ENCODE results near the gene EIF3D.
A peak's percentile ranks its signal among the peaks of the same experiment; 100 is the strongest.

The EIF3D gene

GRCh38 chr22:36528795-36529751, at the start of gene EIF3D:
TSS of gene EIF3D (minus strand) at chr22:36529166. CDS start at chr22:36526121, 3,045 bp downstream.
- Histone ChIP-seq H3K4me2 (ENCODE audit: low read depth, low read length, poor library complexity, severe bottlenecking) (peak within 1 kb of the TSS; percentile 90), H3K9ac (ENCODE audit: low read depth, low read length, poor library complexity, severe bottlenecking) (peak within 1 kb of the TSS; percentile 94), H3K4me1 (ENCODE audit: insufficient read depth, low read length, poor library complexity, severe bottlenecking) (peaks cover 27% of the 10 kb centered on the region), H4K20me1 (ENCODE audit: insufficient read depth, low read length, poor library complexity, severe bottlenecking) (peaks cover 40% of the 10 kb centered on the region), H3K9me2 (replicated peaks; ENCODE audit: low read depth, low read length) (no peaks in the 10 kb centered on the region), H3K36me3 (ENCODE audit: insufficient read depth, low read length) (peaks cover 24% of the 10 kb centered on the region; the same call in 1 of the 2 replicates), H3K4me3 (ENCODE audit: low read length, poor library complexity, severe bottlenecking) (peak within 1 kb of the TSS; percentile 93), H3K9me3 (ENCODE audit: insufficient read depth, low read depth, low read length) (no peaks in the 10 kb centered on the region), H3F3A (ENCODE audit: low read depth) (peaks cover 3% of the 10 kb centered on the region; the same call in 1 of the 2 replicates), H3K27me3 (ENCODE audit: insufficient read depth, low read length, poor library complexity, severe bottlenecking) (peaks cover 5% of the 10 kb centered on the region), H2AFZ (ENCODE audit: low read length) (peak within 1 kb of the TSS; percentile 83), H3K79me2 (ENCODE audit: insufficient read depth, low read length) (peaks cover 38% of the 10 kb centered on the region)
- TF ChIP-seq EZH2phosphoT487 (IDR thresholded peaks at IDR 0.05; ENCODE audit: borderline replicate concordance) (no peak), CTCF (conservative IDR thresholded peaks at IDR 0.05; ENCODE audit: low read length) (no peak)

GRCh38 chr22:36578619-36579018, 49.7 kb upstream of the EIF3D start:
- TF ChIP-seq CTCF (conservative IDR thresholded peaks at IDR 0.05; ENCODE audit: low read length) (no peak), EZH2phosphoT487 (IDR thresholded peaks at IDR 0.05; ENCODE audit: borderline replicate concordance) (no peak)
- Histone ChIP-seq H3K9me3 (ENCODE audit: insufficient read depth, low read depth, low read length) (no peaks in the 10 kb centered on the region), H3K79me2 (ENCODE audit: insufficient read depth, low read length) (no peaks in the 10 kb centered on the region), H3K36me3 (ENCODE audit: insufficient read depth, low read length) (no peaks in the 10 kb centered on the region), H3K9ac (ENCODE audit: low read depth, low read length, poor library complexity, severe bottlenecking) (no peak overlapping the region), H3K4me2 (ENCODE audit: low read depth, low read length, poor library complexity, severe bottlenecking) (no peak overlapping the region), H4K20me1 (ENCODE audit: insufficient read depth, low read length, poor library complexity, severe bottlenecking) (no peaks in the 10 kb centered on the region), H3K9me2 (replicated peaks; ENCODE audit: low read depth, low read length) (no peaks in the 10 kb centered on the region), H3K4me3 (ENCODE audit: low read length, poor library complexity, severe bottlenecking) (no peak overlapping the region), H3F3A (ENCODE audit: low read depth) (no peaks in the 10 kb centered on the region), H3K4me1 (ENCODE audit: insufficient read depth, low read length, poor library complexity, severe bottlenecking) (no peaks in the 10 kb centered on the region), H3K27me3 (ENCODE audit: insufficient read depth, low read length, poor library complexity, severe bottlenecking) (no peaks in the 10 kb centered on the region), H2AFZ (ENCODE audit: low read length) (no peak overlapping the region)

- Histone ChIP-seq H3K79me2 (ENCODE audit: insufficient read depth, low read length) (no peaks in the 10 kb centered on the region), H3K4me2 (ENCODE audit: low read depth, low read length, poor library complexity, severe bottlenecking) (no peak overlapping the region), H4K20me1 (ENCODE audit: insufficient read depth, low read length, poor library complexity, severe bottlenecking) (no peaks in the 10 kb centered on the region), H3K36me3 (ENCODE audit: insufficient read depth, low read length) (no peaks in the 10 kb centered on the region), H3K27me3 (ENCODE audit: insufficient read depth, low read length, poor library complexity, severe bottlenecking) (no peaks in the 10 kb centered on the region), H3K9me3 (ENCODE audit: insufficient read depth, low read depth, low read length) (no peaks in the 10 kb centered on the region), H3K4me1 (ENCODE audit: insufficient read depth, low read length, poor library complexity, severe bottlenecking) (no peaks in the 10 kb centered on the region), H2AFZ (ENCODE audit: low read length) (no peak overlapping the region), H3K9me2 (replicated peaks; ENCODE audit: low read depth, low read length) (no peaks in the 10 kb centered on the region), H3F3A (ENCODE audit: low read depth) (no peaks in the 10 kb centered on the region), H3K9ac (ENCODE audit: low read depth, low read length, poor library complexity, severe bottlenecking) (no peak overlapping the region), H3K4me3 (ENCODE audit: low read length, poor library complexity, severe bottlenecking) (no peak overlapping the region)
- TF ChIP-seq EZH2phosphoT487 (IDR thresholded peaks at IDR 0.05; ENCODE audit: borderline replicate concordance): no peak
Observed at GRCh38 chr22:36577019-36577418, 48.1 kb upstream of the EIF3D start.

Measured in Loucy (cell line).